HepG2 (cell line): ENCODE data around the gene ALDH3B2. TPM values are rescaled to one million over a fixed set of nuclear protein-coding genes. Genes with fewer than 3 reads are reported as not detected.

Experiments used
- DPF2 ChIP-seq: sonication (generic); formaldehyde crosslinking; IDR thresholded peaks from 2 replicates; pipeline ENCODE4 v1.4.0; 2020; ENCODE audit warnings: mild to moderate bottlenecking, low read depth, missing genetic modification reagents, borderline replicate concordance
- HCFC1 ChIP-seq: fragments of 150-350 bp; IDR thresholded peaks from 2 replicates; pipeline ENCODE4 v1.6.1; 2014; ENCODE audit warnings: low read depth, low read length
- HIC2 ChIP-seq: sonication (generic); formaldehyde crosslinking; IDR thresholded peaks from 2 replicates; pipeline ENCODE4 v1.9.0; 2022; ENCODE audit warnings: low read depth, missing genetic modification reagents
- HOXD1 ChIP-seq: sonication (generic); formaldehyde crosslinking; IDR thresholded peaks from 2 replicates; pipeline ENCODE4 v1.5.0; 2020; ENCODE audit warnings: missing genetic modification reagents
- IKZF1 ChIP-seq: fragments of 450-650 bp; IDR thresholded peaks from 2 replicates; pipeline ENCODE4 v1.7.1; 2016
- MIER3 ChIP-seq: IDR thresholded peaks from 2 replicates; pipeline ENCODE4 v1.6.1; 2016; ENCODE audit warnings: missing compliant biosample characterization, borderline replicate concordance
- MTERF4 ChIP-seq: sonication (generic); formaldehyde crosslinking; IDR thresholded peaks from 2 replicates; pipeline ENCODE4 v1.8.0; 2023; ENCODE audit warnings: mild to moderate bottlenecking, missing genetic modification reagents
- NR2C2 ChIP-seq: sonication (generic); formaldehyde crosslinking; IDR thresholded peaks from 2 replicates; pipeline ENCODE4 v1.4.0; 2020; ENCODE audit warnings: missing genetic modification reagents, mild to moderate bottlenecking, moderate library complexity, borderline replicate concordance
- NR2F6 ChIP-seq, 2 experiments: IDR thresholded peaks; 2 replicates each; pipeline ENCODE4 v1.6.1; 2016; ENCODE audit warnings: antibody characterized with exemption in 1 of 2, mild to moderate bottlenecking in 1 of 2
- PPARG ChIP-seq: conservative IDR thresholded peaks from 2 replicates; pipeline ENCODE4 v1.6.1; 2016; ENCODE audit warnings: missing biosample characterization, missing genetic modification reagents
- RXRB ChIP-seq: IDR thresholded peaks from 2 replicates; pipeline ENCODE4 v1.6.1; 2016; ENCODE audit warnings: borderline replicate concordance, missing genetic modification reagents, missing compliant biosample characterization
- SOX6 ChIP-seq, 2 experiments: fragments of 450-650 bp in 1 of 2; sonication (generic) in 1 of 2; formaldehyde crosslinking in 1 of 2; IDR thresholded peaks; 2 replicates each; pipeline versions ENCODE4 v1.4.0 to v1.6.1; 2017 to 2020; ENCODE audit warnings: antibody characterized with exemption in 1 of 2, mild to moderate bottlenecking in 1 of 2, missing genetic modification reagents in 1 of 2
- ZNF841 ChIP-seq: sonication (generic); formaldehyde crosslinking; IDR thresholded peaks from 2 replicates; pipeline ENCODE4 v1.8.1; 2023; ENCODE audit warnings: missing genetic modification reagents, borderline replicate concordance
- polyA plus RNA-seq, 8 experiments: library from polyadenylated mRNA; depleted of rRNA in 3 of 8; stranded (reverse) in 7 of 8; unstranded in 1 of 8; fragments of >200 nt; fragmentation: Illumina TruSeq in 4 of 8; extraction: Trizol in 4 of 8; gene quantifications; 2 replicates each; pipeline versions ENCODE4 v1.2.1 to v1.2.3, GENCODE V29; 2011 to 2016; ENCODE audit warnings: low read depth in 4 of 8, missing spikeins in 1 of 8, mixed read lengths in 1 of 8; ENCODE audit not compliant: insufficient read depth in 1 of 8
- total RNA-seq, 5 experiments: library from RNA; depleted of rRNA; stranded (reverse); fragments of >200 nt; fragmentation: Illumina TruSeq; extraction: Trizol; gene quantifications; 2 replicates each; pipeline ENCODE4 v1.2.3, GENCODE V29; 2016; ENCODE audit warnings: low read depth in 1 of 5
- TF ChIP-seq, protein P1 (sequence below): IDR thresholded peaks from 2 replicates; pipeline ENCODE4 v1.6.1; 2016; ENCODE audit warnings: missing genetic modification reagents, missing compliant biosample characterization
- TF ChIP-seq, protein P2 (sequence below), 2 experiments: sonication (generic) in 1 of 2; formaldehyde crosslinking in 1 of 2; IDR thresholded peaks; 2 replicates each; pipeline versions ENCODE4 v1.4.0 to v1.6.1; 2016 to 2020; ENCODE audit warnings: borderline replicate concordance in 1 of 2, low read depth in 1 of 2, mild to moderate bottlenecking in 1 of 2, missing genetic modification reagents in 1 of 2
- TF ChIP-seq, protein P3 (sequence below): sonication (generic); formaldehyde crosslinking; IDR thresholded peaks from 2 replicates; pipeline ENCODE4 v1.5.0; 2020; ENCODE audit warnings: mild to moderate bottlenecking, missing genetic modification reagents

The ALDH3B2 gene
- total and polyA plus RNA-seq, 2 of the 13 experiments (the other 11 are each of a cell fraction or from before 2014, with no cell fraction given) = not detected

- TF ChIP-seq ZNF841 (no peak), RXRB (CRISPR knock-in tag) (no peak), NR2C2 (no peak; the same call in 1 of the 2 replicates), HIC2 (CRISPR knock-in tag) (no peak), NR2F6 (IDR thresholded peaks at IDR 0.05) (peak; percentile 79), NR2F6 (CRISPR knock-in tag; IDR thresholded peaks at IDR 0.05) (no peak), PPARG (CRISPR knock-in tag) (peak; percentile 64), HCFC1 (no peak), MIER3 (CRISPR knock-in tag) (no peak), MTERF4 (no peak), SOX6 (IDR thresholded peaks at IDR 0.05) (no peak), SOX6 (CRISPR knock-in tag; IDR thresholded peaks at IDR 0.05) (no peak), IKZF1 (no peak), HOXD1 (no peak), DPF2 (CRISPR knock-in tag) (no peak)
- TF ChIP-seq, protein P1, sequence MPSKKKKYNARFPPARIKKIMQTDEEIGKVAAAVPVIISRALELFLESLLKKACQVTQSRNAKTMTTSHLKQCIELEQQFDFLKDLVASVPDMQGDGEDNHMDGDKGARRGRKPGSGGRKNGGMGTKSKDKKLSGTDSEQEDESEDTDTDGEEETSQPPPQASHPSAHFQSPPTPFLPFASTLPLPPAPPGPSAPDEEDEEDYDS (CRISPR knock-in tag) = no peak
- TF ChIP-seq, protein P2, sequence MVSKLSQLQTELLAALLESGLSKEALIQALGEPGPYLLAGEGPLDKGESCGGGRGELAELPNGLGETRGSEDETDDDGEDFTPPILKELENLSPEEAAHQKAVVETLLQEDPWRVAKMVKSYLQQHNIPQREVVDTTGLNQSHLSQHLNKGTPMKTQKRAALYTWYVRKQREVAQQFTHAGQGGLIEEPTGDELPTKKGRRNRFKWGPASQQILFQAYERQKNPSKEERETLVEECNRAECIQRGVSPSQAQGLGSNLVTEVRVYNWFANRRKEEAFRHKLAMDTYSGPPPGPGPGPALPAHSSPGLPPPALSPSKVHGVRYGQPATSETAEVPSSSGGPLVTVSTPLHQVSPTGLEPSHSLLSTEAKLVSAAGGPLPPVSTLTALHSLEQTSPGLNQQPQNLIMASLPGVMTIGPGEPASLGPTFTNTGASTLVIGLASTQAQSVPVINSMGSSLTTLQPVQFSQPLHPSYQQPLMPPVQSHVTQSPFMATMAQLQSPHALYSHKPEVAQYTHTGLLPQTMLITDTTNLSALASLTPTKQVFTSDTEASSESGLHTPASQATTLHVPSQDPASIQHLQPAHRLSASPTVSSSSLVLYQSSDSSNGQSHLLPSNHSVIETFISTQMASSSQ (IDR thresholded peaks at IDR 0.05; ENCODE audit: low read depth) = no peak
- TF ChIP-seq, protein P2 (CRISPR knock-in tag; IDR thresholded peaks at IDR 0.05; ENCODE audit: borderline replicate concordance) = no peak
- TF ChIP-seq, protein P3, sequence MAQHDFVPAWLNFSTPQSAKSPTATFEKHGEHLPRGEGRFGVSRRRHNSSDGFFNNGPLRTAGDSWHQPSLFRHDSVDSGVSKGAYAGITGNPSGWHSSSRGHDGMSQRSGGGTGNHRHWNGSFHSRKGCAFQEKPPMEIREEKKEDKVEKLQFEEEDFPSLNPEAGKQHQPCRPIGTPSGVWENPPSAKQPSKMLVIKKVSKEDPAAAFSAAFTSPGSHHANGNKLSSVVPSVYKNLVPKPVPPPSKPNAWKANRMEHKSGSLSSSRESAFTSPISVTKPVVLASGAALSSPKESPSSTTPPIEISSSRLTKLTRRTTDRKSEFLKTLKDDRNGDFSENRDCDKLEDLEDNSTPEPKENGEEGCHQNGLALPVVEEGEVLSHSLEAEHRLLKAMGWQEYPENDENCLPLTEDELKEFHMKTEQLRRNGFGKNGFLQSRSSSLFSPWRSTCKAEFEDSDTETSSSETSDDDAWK (CRISPR knock-in tag) = no peak
Measured at GRCh38 chr11:67616431-67617242, 57.8 kb downstream of the ALDH3B2 start (continued).
